ENCODE measurements around the gene DNM1L. TPM values are rescaled to one million over a fixed set of nuclear protein-coding genes. Genes with fewer than 3 reads are reported as not detected.

DNM1L gene
- total RNA-seq = 65.8 TPM
- long read RNA-seq, full-length matches to known transcripts = 43 of 61 reads
- long read RNA-seq, partial matches to known transcripts = 10 of 61 reads
- long read RNA-seq, other reads (novel, unspliced or antisense) = 8 of 61 reads

- DNase-seq (ENCODE audit: low spot score) = peak; percentile 97
These were observed at the start of gene DNM1L for GRCh38 chr12:32679091-32679919. Gene DNM1L (plus strand): TSS chr12:32679301. CDS start chr12:32679364, 63 bp downstream.

DNA sequence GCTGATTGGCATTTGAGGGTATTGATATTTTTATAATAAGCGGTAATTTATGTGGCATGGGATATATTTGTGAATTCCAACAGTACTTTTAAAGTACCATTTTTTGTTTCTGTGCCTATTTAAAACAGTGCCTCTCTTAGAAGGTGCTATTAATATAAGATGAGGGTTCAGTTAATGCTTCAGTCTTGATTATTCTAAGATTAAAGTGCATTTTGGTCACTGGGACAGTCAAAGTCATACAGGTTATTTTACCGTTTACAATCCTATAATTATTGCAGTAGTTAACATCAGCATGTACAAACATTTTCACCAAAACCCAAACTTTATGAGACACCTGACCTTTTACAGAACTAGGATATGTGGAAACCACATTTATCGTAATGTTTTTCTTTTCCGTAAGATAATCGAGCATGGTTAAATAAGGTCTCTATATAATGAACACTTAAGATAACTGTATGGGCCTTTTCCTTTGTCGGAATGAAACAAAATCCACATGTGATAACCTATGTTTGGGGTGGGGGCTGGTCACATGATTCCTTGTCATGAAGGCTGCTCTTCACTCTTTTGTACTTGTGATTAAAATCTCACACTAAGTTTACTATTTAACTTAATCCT lies 37.7 kb upstream of the DNM1L start:
- DNase-seq (ENCODE audit: low spot score) = no peak

DNA sequence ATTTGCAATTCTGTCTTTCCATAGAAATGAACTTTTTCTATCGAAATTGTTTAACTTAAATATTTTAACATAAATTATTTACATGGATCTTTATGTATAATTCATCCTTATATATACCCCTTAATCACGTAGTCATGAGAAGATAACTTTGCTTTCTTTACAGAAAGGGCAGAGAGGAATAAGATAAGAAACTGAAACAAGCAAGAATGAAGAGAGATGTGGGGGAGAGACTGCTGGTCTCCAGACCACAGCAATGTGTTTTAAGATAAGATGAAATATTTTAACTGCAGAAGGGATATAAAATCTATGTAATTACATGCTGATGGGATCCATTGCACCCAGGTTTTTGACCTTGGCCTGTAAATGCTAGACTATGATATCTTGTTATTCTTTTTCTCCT lies 34.7 kb upstream of the DNM1L start:
- DNase-seq (ENCODE audit: low spot score) = no peak

- DNase-seq (ENCODE audit: low spot score) = no peak
These were observed 31.8 kb upstream of the DNM1L start for GRCh38 chr12:32647275-32647674.

GRCh38 chr12:32650508-32650907 lies 28.6 kb upstream of the DNM1L start:
- DNase-seq (ENCODE audit: low spot score) = no peak

DNA sequence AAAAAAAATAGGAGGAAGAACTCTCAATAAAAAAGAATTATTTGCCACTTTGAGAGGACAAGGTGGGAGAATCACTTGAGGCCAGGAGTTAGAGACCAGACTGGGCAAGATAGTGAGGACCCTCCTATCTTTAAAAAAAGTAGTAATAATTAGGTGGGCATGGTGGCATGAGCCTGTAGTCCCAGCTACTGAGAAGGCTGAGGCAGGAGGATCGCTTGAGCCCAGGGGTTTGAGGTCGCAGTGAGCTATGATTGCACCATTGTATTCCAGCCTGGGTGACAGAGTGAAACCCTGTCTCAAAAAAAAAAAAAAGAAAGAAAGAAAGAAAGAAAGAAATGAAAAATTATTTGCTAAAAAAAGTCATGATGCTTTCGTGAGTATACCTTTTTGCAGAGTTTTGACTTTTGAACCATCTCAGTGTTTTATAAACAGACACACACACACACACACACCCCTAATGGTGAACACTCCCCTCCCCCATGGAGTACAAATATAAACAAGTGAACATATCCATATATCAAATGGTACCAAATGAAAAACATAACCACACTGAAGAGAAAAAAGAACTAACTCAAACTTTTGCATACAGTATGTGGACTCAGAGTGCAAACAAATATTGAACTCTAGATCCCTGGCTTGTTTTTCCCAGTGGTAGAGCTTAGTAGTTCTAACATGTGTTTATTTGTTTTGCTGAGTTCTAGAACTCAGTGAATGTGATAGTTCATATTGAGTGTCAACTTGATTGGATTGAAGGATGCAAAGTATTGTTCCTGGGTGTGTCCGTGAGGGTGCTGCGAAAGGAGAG lies 27.7 kb upstream of the DNM1L start:
- no peak for DNase-seq (ENCODE audit: low spot score)

DNA sequence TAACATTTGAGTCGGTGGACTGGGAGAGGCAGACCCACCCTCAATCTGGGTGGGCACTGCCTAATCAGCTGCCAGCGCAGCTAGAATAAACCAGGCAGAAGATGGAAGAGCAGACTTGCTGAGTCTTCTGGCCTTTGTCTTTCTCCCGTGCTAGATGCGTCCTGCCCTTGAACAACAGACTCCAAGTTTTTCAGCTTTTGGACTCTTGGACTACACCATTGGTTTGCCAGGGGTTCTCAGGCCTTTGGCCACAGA lies 27.2 kb upstream of the DNM1L start:
- no peak for DNase-seq (ENCODE audit: low spot score)

DNA sequence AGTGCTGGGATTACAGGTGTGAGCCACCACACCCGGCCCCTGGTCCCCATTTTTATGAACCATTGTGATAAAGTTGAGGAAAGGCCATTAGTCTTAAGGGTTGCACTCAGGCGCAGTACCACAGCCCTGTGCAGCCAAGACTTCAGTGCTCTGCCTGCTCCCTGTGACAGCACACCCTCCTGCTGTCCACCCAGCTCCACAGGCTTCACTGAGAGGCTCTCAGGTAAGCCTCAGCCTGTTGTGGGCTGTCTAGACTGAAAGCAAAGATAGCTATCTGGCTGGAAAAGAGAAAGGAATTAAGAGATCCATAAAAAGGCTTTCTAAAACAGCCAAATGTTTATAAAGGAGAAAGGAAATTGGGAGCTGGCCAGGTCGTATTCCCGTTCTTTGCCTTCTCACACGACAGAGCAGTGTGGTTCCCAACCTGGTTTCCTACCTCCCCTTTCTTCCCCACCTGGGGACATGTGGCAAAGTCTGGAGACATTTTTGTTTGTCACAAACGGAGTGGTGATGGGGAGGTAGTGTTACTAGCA lies 19.1 kb upstream of the DNM1L start:
- no peak for DNase-seq (ENCODE audit: low spot score)

DNA sequence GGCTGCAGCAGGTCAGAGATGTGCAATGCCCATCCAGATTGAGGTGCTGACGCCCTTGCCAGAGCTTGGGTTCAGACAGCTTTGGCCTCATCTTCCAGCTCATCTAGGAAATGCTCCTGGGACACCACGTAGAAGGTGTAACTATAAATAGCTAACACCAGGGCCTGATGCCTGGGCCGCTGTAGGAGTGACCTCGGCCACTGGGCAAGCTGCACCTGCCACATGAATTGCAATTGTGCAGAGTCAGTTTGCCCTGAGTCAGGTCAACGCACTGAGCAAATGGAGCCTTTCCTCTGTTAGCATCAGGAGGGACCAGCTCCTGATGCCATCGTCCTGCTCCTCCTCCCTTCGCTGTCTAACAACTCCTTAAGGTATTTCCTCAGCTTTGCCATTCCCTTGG lies 17.4 kb upstream of the DNM1L start:
- no peak for DNase-seq (ENCODE audit: low spot score)

DNA sequence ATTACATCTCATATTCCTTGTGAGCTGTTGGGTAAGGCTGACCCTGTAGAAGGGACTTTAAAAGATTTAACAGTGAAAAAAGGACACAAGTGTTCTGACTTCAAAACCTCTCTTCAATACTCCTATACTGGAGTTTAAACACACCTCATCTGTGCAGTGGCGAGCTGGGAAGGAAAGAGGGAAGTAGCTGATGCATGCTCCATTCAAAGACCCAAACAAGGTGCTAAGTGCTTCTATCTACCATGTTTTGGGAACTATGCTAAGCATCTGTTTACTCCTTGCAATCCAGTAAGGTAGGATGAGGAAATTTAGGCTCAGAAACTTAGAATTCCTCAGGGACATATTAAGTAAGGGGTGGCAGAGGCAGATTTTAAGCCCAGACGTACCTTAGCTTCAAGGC lies 16.4 kb upstream of the DNM1L start:
- DNase-seq (ENCODE audit: low spot score) = no peak

DNA sequence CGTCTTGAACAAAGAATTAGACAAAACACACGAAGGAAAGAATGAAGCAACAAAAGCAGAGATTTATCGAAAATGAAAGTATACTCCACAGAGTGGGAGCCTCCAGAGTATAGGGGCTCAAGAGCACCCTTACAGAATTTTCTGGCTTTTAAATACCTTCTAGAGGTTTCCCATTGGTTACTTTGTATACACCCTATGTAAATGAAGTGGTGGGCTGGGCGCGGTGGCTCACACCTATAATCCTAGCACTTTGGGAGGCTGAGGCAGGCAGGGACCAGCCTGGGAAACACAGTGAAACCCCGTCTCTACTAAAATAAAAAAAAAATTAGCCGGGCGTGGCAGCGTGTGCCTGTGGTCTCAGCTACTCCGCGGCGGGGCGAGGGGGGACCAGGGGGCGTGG lies 13.1 kb upstream of the DNM1L start:
- DNase-seq (ENCODE audit: low spot score) = no peak

DNA sequence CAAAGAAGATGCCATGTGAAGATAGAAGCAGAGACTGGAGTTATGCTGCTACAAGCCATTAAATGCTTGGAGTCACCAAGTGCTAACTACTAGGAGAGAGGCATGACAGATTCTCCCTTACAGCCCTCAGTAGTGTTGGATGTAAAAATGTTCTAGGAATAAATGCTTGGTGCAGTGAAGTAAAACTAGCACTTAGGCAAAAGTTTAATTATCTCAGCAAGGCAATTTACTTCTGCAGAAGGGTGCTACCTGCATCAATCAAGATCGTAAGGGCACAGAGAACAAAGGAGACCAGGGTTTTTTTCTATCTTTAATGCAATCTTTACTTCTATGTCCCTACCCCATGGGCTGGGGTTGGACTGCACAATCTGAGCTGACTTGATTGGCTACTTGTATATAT lies 9.5 kb upstream of the DNM1L start:
- DNase-seq (ENCODE audit: low spot score) = no peak

DNA sequence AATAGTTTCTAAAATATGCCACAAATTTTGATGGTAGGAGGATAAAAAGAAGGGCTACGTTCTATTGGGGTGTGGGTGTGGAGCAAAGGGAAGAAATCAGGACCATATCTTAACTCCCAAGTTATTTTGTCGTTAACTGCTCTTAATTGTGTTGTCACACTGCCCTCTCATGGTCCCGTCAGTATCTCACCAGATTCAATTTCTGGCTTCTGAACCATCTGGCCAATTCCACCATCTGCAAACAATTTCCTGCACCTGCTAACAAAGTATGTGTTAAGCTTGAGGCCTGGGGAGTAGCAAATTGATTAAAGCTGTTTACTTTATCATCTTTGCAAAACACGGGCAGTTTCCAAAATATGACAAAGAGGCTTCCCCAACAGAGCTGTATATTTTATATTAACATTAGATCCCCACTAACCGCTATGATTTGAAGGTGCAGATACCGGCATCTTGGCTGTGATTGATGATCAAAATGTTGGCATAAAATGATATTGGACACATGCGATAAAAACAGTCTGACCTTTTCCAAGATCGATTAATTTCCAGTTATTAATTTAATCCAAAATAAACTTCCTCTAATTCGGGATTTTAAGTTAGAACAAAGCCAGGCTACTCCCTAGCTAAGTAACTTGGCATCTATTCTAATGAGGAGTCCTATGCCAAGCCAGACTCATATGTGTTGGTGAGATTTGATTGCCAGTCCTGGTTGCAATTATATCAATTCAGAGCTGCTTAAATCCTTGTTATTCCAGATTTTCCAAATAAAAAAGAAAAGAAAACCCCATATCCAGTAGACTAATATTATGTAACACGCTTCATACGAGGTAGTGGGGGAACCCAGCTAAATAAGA lies 6.9 kb upstream of the DNM1L start:
- DNase-seq (ENCODE audit: low spot score) = no peak

DNA sequence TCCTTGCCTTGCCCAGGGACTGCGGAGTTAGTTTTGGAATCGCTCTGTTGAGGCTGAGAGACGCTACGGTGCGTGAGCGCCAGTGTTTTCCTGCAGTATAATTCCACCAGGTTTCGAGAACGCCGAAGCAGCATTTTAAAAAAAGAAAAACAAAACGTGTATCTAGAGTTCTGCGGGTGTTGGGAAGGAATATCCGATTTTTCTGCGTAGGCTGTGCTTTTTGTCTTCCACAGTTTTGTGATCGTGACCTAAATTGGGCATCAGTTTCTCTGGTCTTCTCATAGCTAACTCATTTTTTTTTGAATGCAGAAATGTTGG lies 778 bp downstream of the DNM1L start:
- DNase-seq (ENCODE audit: low spot score) = no peak

DNA sequence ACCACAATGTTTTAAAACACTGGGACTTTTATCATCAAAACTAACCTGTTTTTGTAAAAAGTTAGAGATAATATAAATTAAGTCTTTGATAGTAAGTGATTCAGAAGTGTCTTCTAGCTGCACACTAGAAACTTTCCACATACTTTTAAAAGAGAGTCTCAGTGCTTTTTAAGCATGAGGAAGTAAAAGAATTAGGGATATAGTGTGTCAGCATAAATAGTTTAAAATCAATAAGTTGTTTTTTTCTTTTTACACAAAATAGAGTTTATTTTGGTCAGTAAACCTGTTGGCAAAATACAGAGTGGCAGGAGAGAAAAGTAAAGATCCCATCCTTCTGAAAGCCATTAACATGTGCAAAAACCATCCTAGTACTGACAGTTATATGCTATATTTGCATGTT lies 1.7 kb downstream of the DNM1L start:
- no peak for DNase-seq (ENCODE audit: low spot score)

GRCh38 chr12:32681272-32681671 lies 2.2 kb downstream of the DNM1L start:
- no peak for DNase-seq (ENCODE audit: low spot score)

- no peak for DNase-seq (ENCODE audit: low spot score)
These were observed 7.2 kb downstream of the DNM1L start for GRCh38 chr12:32686340-32686739.

DNA sequence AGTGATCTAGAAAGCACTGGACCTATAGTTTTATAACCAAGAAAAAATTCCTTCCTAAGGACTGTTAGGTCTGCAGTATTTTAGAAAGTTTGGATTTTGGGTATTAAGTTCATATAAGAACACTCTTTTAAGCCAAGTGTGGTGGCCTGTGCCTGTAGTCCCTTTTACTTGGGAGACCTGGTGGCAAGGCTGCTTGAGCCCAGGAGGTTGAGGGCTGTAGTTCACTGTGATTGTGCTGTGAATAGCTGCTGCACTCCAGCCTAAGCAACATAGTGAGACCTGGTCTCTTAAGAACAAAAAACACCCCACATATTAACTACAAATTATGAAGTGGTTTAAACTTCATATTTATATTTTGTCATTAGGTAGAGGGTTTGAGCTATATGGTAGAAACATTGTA lies 9.7 kb downstream of the DNM1L start:
- DNase-seq (ENCODE audit: low spot score) = no peak

DNA sequence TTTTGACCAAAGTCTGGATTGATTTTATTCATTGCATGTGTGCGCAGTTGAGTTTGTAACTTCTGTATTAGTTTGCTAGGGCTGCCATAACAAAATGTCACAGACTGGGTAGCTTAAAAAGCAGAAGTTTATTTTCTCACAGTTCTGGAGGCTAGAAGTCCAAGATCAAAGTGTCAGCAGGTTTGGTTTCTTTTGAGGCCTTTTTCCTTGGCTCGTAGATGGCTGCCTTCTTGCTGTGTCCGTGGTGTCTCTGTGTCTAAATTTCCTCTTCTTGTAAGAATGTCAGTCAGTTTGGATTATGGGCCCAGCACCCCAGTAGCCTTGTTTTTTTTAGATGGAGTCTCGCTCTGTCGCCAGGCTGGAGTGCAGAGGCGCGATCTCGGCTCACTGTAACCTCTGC lies 11.8 kb downstream of the DNM1L start:
- DNase-seq (ENCODE audit: low spot score) = no peak

DNA sequence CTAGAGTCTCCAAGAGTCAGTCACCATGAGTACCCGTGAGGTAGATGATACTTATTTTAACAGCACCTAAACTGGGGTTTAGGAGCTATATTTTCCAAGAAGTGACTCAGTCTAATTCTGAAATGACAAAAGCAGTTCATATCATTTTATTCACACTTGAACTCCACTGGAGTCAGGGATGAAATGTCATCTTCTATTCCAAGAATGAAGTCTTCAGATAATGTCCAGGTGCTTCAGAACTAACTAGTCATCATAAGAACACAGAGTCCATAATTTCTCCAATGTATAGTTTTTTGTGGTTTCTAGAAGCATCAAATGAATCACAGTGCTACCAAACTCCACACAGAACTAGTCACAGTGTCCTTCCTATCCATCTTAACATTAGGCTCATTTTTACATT lies 13.3 kb downstream of the DNM1L start:
- DNase-seq (ENCODE audit: low spot score) = no peak

DNA sequence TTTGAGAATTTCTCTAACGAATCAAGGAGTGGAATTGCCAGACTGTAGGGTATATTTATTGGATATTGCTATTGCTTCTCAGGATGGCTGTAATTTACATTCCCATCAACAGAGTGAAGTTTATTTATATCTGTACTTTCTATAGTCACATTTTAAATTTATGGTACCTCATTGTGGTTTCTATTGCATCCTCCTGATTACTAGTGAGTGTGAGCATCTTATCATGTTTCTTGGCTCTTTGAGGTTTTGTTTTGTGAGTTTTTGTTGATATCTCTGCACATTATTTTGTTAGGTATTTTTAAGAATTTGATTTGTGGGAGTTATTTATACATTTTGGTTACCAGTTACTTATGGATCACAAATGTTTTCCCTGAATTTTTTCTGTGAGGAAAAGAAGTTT lies 13.9 kb downstream of the DNM1L start:
- no peak for DNase-seq (ENCODE audit: low spot score)
